Spleen (tissue), 11 donors: Measurements from ENCODE around the gene KLHDC7B. TPM values are rescaled to one million over a fixed set of nuclear protein-coding genes. Genes with fewer than 3 reads are reported as not detected.

Experiments used
- DNase-seq: peaks from one replicate; pipeline ENCODE4 v3.0.0-alpha.2; 2020
- H3K27ac ChIP-seq, 8 donors: fragments of 200-600 bp; sonication (generic) in 7 of 8; 1 replicate in 4 of 8; 2 replicates in 4 of 8; pipeline versions ENCODE4 v1.5.0 to v1.8.0; 2016 to 2021; ENCODE audit warnings: inconsistent platforms in 4 of 8, mild to moderate bottlenecking in 4 of 8, moderate library complexity in 1 of 8
- H3K27me3 ChIP-seq, 7 donors: fragments of 200-600 bp; sonication (generic) in 6 of 7; replicated peaks in 1 of 7; 1 replicate in 4 of 7; 2 replicates in 3 of 7; pipeline versions ENCODE4 v1.5.0 to v1.8.0; 2016 to 2021; ENCODE audit warnings: inconsistent platforms in 3 of 7, mild to moderate bottlenecking in 1 of 7
- H3K36me3 ChIP-seq, 6 donors: fragments of 200-600 bp; sonication (generic) in 5 of 6; 1 replicate in 4 of 6; 2 replicates in 2 of 6; pipeline versions ENCODE4 v1.5.0 to v1.8.0; 2016 to 2021; ENCODE audit warnings: inconsistent platforms in 2 of 6
- H3K4me1 ChIP-seq, 6 donors: fragments of 200-600 bp; sonication (generic) in 5 of 6; 1 replicate in 3 of 6; 2 replicates in 3 of 6; pipeline versions ENCODE4 v1.5.0 to v1.8.0; 2016 to 2021; ENCODE audit warnings: inconsistent platforms in 3 of 6
- H3K4me3 ChIP-seq, 8 donors: fragments of 200-600 bp; sonication (generic) in 7 of 8; 1 replicate in 4 of 8; 2 replicates in 4 of 8; pipeline versions ENCODE4 v1.5.0 to v1.8.0; 2016 to 2021; ENCODE audit warnings: inconsistent platforms in 4 of 8, mild to moderate bottlenecking in 4 of 8, moderate library complexity in 2 of 8
- H3K9me3 ChIP-seq, 8 donors: fragments of 200-600 bp; sonication (generic) in 7 of 8; 1 replicate in 4 of 8; 2 replicates in 4 of 8; pipeline versions ENCODE4 v1.5.0 to v1.8.0; 2016 to 2021; ENCODE audit warnings: inconsistent platforms in 4 of 8
- POLR2A ChIP-seq, 3 donors: fragments of 450-650 bp; IDR thresholded peaks; one replicate each; pipeline ENCODE4 v1.5.1; 2017; ENCODE audit warnings: antibody characterized with exemption in 3 of 3, mild to moderate bottlenecking in 1 of 3
- POLR2AphosphoS5 ChIP-seq, 3 donors: sonication (generic); formaldehyde crosslinking; IDR thresholded peaks; one replicate each; pipeline ENCODE4 v1.5.1; 2017; ENCODE audit warnings: antibody characterized with exemption in 3 of 3
- WGBS, 5 donors: extraction: QIAGEN DNeasy Blood & Tissue Kit in 3 of 5; methylation state at CpG; one replicate each; pipeline versions ENCODE4 v1.1.5 to v1.1.7; 2013 to 2018; 5-methylcytosine and 5-hydroxymethylcytosine counted together
- intact Hi-C: fragments of 100-400 bp; cut with DNase I; formaldehyde crosslinking; loops from one replicate; pipeline ENCODE4 v1.15.0; 2023; ENCODE audit warnings: low total_unique reads
- polyA plus RNA-seq, 3 donors: library from polyadenylated mRNA; stranded (reverse); fragments of 200-250 nt; gene quantifications; one replicate each; pipeline ENCODE4 v1.2.1, GENCODE V29; 2013
- total RNA-seq, 7 donors: library from RNA; depleted of rRNA in 3 of 7; stranded (reverse); fragments of >200 nt in 3 of 7; fragmentation: NEBNext Ultra II Directional in 4 of 7; extraction: Animal tissue kit (Norgen Biotek cat#: 25700) in 4 of 7; gene quantifications; one replicate each; pipeline versions ENCODE4 v1.1.0 to v1.2.1, GENCODE V29; 2016 to 2021
- TF ChIP-seq, protein P1 (sequence below), 11 experiments: fragments of 200-600 bp in 7 of 11; fragments of 450-650 bp in 4 of 11; sonication (generic) in 4 of 11; IDR thresholded peaks in 8 of 11; conservative IDR thresholded peaks in 3 of 11; 1 replicate in 7 of 11; 2 replicates in 4 of 11; pipeline versions ENCODE4 v1.4.0 to v1.8.0; 2016 to 2021; ENCODE audit warnings: antibody characterized with exemption in 11 of 11, inconsistent platforms in 4 of 11, mild to moderate bottlenecking in 1 of 11
- donor health status: healthy with polysubstance abuse.
- donor health status: DM: no; HTN: no; CAD: no; lungs with moderate emphysema.
- donor health status: DM: no; HTN: no; CAD: no.
- donor health status: Bipolar disorder and iron deficiency.
- donor health status: healthy.
- donor health status: DM: no; HTN: no; CAD: no.
- donor health status: DM: yes; HTN: yes; CAD: no.

The KLHDC7B gene
- total and polyA plus RNA-seq, 10 donors, result 2.6 to 5.0 (median 3.4) TPM

DNA sequence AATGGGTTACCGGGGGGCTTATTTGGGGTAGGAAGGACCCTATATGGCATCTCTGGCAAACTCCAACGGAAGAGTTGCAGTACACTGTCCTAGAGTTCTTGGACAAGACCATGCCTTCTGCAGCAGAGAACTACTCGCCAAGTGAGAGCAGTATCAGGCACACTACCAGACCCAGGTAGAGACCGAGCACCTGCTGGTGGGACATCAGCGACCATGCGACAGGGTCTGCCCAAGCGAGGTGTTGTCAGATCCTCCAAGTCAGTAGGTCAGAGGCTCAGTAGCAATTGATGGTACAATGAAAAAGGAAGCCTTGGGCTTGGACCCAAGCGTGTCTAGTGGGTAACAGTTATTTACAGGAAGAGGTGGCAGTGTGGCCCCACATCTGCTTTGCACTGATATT, 40.1 kb downstream of the KLHDC7B start:
- H3K9me3 ChIP-seq, result no peaks in the 10 kb centered on the region
- intact Hi-C loops, result no loop called here
- H3K36me3 ChIP-seq, result peaks cover 0 to 7% (median 3%) of the 10 kb centered on the region in 6 donors
- no peak overlapping the region for H3K4me3 ChIP-seq
- H3K27ac ChIP-seq, result no peak overlapping the region
- H3K27me3 ChIP-seq, result no peaks in the 10 kb centered on the region
- WGBS, 5 donors, result 86 to 93% (median 91%) methylated on average over 8 of the region's 8 CpGs
- H3K4me1 ChIP-seq, result peaks cover 5 to 30% (median 23%) of the 10 kb centered on the region in 6 donors
- peak; percentile 29 for DNase-seq
- TF ChIP-seq POLR2A (IDR thresholded peaks at IDR 0.05) (no peak), POLR2AphosphoS5 (IDR thresholded peaks at IDR 0.05) (no peak)
- TF ChIP-seq, protein P1, sequence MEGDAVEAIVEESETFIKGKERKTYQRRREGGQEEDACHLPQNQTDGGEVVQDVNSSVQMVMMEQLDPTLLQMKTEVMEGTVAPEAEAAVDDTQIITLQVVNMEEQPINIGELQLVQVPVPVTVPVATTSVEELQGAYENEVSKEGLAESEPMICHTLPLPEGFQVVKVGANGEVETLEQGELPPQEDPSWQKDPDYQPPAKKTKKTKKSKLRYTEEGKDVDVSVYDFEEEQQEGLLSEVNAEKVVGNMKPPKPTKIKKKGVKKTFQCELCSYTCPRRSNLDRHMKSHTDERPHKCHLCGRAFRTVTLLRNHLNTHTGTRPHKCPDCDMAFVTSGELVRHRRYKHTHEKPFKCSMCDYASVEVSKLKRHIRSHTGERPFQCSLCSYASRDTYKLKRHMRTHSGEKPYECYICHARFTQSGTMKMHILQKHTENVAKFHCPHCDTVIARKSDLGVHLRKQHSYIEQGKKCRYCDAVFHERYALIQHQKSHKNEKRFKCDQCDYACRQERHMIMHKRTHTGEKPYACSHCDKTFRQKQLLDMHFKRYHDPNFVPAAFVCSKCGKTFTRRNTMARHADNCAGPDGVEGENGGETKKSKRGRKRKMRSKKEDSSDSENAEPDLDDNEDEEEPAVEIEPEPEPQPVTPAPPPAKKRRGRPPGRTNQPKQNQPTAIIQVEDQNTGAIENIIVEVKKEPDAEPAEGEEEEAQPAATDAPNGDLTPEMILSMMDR (IDR thresholded peaks at IDR 0.05 in 8 of 11, conservative IDR thresholded peaks at IDR 0.05 in 3 of 11), result no peak

GRCh38 chr22:50586416-50586815, 40.7 kb downstream of the KLHDC7B start:
- intact Hi-C loops, result no loop called here
- Histone ChIP-seq H3K9me3 (no peaks in the 10 kb centered on the region), H3K4me3 (no peak overlapping the region), H3K27me3 (no peaks in the 10 kb centered on the region), H3K4me1 (peaks cover 5 to 24% (median 17%) of the 10 kb centered on the region in 6 donors), H3K27ac (no peak overlapping the region), H3K36me3 (peaks cover 0 to under 1% (median 0%) of the 10 kb centered on the region in 6 donors)
- DNase-seq, result peak; percentile 30
- TF ChIP-seq, protein P1 (IDR thresholded peaks at IDR 0.05 in 8 of 11, conservative IDR thresholded peaks at IDR 0.05 in 3 of 11), result no peak
- no peak for TF ChIP-seq POLR2A (IDR thresholded peaks at IDR 0.05)
- no peak for TF ChIP-seq POLR2AphosphoS5 (IDR thresholded peaks at IDR 0.05)
- WGBS, 5 donors, result 73 to 96% (median 82%) methylated on average over 5 of the region's 5 CpGs

DNA sequence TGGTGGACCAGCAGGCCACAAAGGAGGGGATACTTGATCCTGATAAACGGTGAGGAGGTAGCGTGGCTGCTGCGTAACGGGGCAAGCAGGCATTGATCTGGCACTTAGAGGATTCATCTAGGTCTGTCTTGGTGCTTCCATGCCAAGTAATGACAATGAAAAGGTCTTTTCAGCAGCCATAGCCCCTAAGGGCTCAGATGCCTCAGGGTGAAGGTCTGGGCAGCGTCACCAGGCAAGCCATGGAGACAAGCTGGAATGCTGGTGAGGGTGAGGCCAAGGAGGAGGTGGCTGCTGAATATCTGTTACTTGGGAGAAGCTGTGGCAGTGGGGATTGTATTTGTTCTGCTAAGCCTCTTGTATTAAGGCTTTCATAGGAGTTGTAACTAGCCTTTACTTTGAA, 41.7 kb downstream of the KLHDC7B start:
- TF ChIP-seq, protein P1 (IDR thresholded peaks at IDR 0.05 in 8 of 11, conservative IDR thresholded peaks at IDR 0.05 in 3 of 11), result no peak
- TF ChIP-seq POLR2A (IDR thresholded peaks at IDR 0.05), result no peak
- TF ChIP-seq POLR2AphosphoS5 (IDR thresholded peaks at IDR 0.05), result no peak
- Histone ChIP-seq H3K27me3 (no peaks in the 10 kb centered on the region), H3K27ac (no peak overlapping the region), H3K9me3 (no peaks in the 10 kb centered on the region), H3K36me3 (no peaks in the 10 kb centered on the region), H3K4me3 (no peak overlapping the region), H3K4me1 (peaks cover 3 to 16% (median 10%) of the 10 kb centered on the region in 6 donors)
- 95 to 98% (median 97%) methylated on average over 5 of the region's 5 CpGs for WGBS, 5 donors
- intact Hi-C loops, result no loop called here
- peak; percentile 37 for DNase-seq

GRCh38 chr22:50595189-50595588, 49.5 kb downstream of the KLHDC7B start:
- Histone ChIP-seq H3K36me3 (peaks cover 0 to 5% (median 0%) of the 10 kb centered on the region in 6 donors), H3K4me1 (peaks cover 0 to 6% (median 5%) of the 10 kb centered on the region in 6 donors), H3K27ac (no peak overlapping the region), H3K9me3 (no peaks in the 10 kb centered on the region), H3K4me3 (no peak overlapping the region), H3K27me3 (peaks cover 5 to 22% (median 10%) of the 10 kb centered on the region in 7 donors)
- intact Hi-C loops, result no loop called here
- no peak for DNase-seq
- WGBS, 5 donors, result 81 to 92% (median 86%) methylated on average over 3 of the region's 3 CpGs
- TF ChIP-seq, protein P1 (IDR thresholded peaks at IDR 0.05 in 8 of 11, conservative IDR thresholded peaks at IDR 0.05 in 3 of 11), result no peak
- no peak for TF ChIP-seq POLR2A (IDR thresholded peaks at IDR 0.05)
- no peak for TF ChIP-seq POLR2AphosphoS5 (IDR thresholded peaks at IDR 0.05)
